ENCODE measurements around the gene GRIK1. TPM values are rescaled to one million over a fixed set of nuclear protein-coding genes. Genes with fewer than 3 reads are reported as not detected.

The GRIK1 gene
- total RNA-seq, 2 experiments from 2014 or later: not detected

GRCh38 chr21:29677326-29677725, 262.5 kb downstream of the GRIK1 start:
- H3K36me3 Mint-ChIP-seq (ENCODE audit: low read depth): no peaks in the 10 kb centered on the region
- no peak overlapping the region for H3K4me3 Mint-ChIP-seq
- H3K27me3 Mint-ChIP-seq: peaks cover 6% of the 10 kb centered on the region
- DNase-seq: no peak
- no peak overlapping the region for H3K27ac Mint-ChIP-seq
- H3K4me1 Mint-ChIP-seq: no peaks in the 10 kb centered on the region
- peaks cover 2% of the 10 kb centered on the region for H3K9me3 Mint-ChIP-seq
- ChIA-PET POLR2A (no interaction called here), CTCF (interaction anchor here (1.4 kb wide), 1 partner anchor 15 kb away, joined by 3 read pairs; no protein-coding TSS in a partner anchor)

DNA sequence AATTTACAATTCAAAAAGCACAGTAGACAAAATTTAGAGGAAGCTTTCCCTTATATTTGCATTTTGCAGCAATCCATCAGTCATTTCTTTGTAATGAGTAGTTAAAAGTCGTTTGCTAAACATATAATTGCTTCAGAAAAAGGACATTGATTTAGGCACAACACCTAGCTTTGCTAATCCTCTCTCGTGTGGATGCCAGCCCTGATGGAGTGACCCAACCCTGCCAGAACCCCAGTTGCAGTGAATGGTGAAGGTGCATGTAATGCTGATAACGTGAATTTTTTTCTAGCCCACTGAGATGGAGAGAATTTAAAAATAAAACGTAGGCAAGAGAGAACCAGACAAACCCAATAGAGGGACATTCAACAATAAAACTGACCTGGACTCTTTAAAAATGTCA, 263.4 kb downstream of the GRIK1 start:
- no peak overlapping the region for H3K27ac Mint-ChIP-seq
- H3K4me3 Mint-ChIP-seq: no peak overlapping the region
- H3K4me1 Mint-ChIP-seq: no peaks in the 10 kb centered on the region
- ChIA-PET CTCF (interaction anchor here (0.9 kb wide), 1 partner anchor 141 kb away, joined by 3 read pairs; no protein-coding TSS in a partner anchor), POLR2A (no interaction called here)
- no peaks in the 10 kb centered on the region for H3K36me3 Mint-ChIP-seq (ENCODE audit: low read depth)
- peaks cover 6% of the 10 kb centered on the region for H3K27me3 Mint-ChIP-seq
- H3K9me3 Mint-ChIP-seq: peaks cover 2% of the 10 kb centered on the region
- DNase-seq: no peak

DNA sequence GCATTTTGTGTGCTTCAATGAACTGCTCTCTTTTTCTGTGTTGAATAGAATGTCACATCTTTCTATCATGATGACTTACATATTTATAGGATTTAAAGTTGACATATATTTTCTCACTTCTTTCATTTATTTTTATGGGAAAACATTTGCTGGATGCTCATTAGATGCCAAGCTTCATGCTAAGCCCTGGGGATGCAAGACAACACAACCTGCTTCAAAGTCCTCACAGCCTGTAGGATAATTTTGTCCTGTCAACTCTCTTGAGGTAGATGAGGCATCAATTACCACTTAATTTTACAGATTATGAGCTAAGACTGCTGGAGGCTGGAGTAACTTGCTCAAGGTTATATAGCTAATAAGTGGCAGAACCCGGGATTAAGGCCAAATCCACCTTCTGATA, 264.3 kb downstream of the GRIK1 start:
- Mint-ChIP-seq H3K9me3 (peaks cover 2% of the 10 kb centered on the region), H3K36me3 (ENCODE audit: low read depth) (no peaks in the 10 kb centered on the region), H3K27me3 (peaks cover 6% of the 10 kb centered on the region), H3K4me1 (no peaks in the 10 kb centered on the region), H3K4me3 (no peak overlapping the region), H3K27ac (no peak overlapping the region)
- CTCF ChIA-PET: interaction anchor here (0.9 kb wide), 1 partner anchor 140 kb away, joined by 3 read pairs; no protein-coding TSS in a partner anchor
- POLR2A ChIA-PET: no interaction called here
- no peak for DNase-seq

DNA sequence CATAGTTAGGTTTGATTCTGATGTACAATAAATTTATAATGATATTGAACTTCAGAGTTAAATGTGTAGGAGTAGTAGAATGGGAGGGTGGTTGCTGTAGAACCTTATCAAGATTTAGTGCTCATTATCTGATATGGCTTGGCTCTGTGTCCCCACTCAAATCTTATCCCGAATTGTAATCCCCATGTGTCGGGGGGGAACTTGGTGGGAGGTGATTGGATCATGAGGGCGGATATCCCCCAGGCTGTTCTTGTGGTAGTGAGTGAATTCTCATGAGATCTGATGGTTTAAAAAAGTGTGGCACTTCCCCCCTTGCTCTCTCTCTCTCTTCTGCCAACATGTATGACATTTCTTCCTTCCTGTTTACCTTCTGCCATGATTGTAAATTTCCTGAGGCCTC, 265.5 kb downstream of the GRIK1 start:
- Mint-ChIP-seq H3K4me1 (no peaks in the 10 kb centered on the region), H3K27ac (no peak overlapping the region), H3K4me3 (no peak overlapping the region), H3K27me3 (peaks cover 6% of the 10 kb centered on the region), H3K36me3 (ENCODE audit: low read depth) (no peaks in the 10 kb centered on the region), H3K9me3 (peaks cover 2% of the 10 kb centered on the region)
- ChIA-PET POLR2A (no interaction called here), CTCF (no interaction called here)
- DNase-seq: no peak

DNA sequence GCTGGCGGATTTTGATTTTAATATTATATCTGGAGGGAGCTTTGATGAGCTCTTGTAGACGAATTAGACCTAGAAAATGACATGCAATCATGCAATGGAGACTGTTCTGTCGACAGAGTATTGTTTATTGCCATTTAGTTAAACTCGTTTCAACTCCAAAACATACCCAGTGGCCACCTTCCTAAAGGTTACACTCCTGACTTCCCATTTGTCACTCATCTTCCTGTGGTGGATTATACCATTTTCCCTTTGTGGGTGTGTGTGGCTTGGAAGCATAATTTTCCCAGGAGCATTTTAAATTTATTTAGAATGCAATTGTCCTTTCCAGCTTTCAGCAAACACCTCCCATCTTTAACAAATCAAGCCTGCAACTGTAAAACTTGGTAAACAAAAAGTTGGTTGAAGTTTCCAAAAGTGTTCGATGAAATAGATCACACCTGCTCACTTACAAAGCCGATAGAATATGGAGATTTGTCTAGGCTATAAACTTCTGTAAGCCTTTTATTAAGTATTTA, 266.6 kb downstream of the GRIK1 start:
- Mint-ChIP-seq H3K27me3 (peaks cover 7% of the 10 kb centered on the region), H3K9me3 (peaks cover 2% of the 10 kb centered on the region), H3K27ac (no peak overlapping the region), H3K36me3 (ENCODE audit: low read depth) (no peaks in the 10 kb centered on the region), H3K4me3 (no peak overlapping the region), H3K4me1 (no peaks in the 10 kb centered on the region)
- no peak for DNase-seq
- ChIA-PET POLR2A (no interaction called here), CTCF (no interaction called here)

DNA sequence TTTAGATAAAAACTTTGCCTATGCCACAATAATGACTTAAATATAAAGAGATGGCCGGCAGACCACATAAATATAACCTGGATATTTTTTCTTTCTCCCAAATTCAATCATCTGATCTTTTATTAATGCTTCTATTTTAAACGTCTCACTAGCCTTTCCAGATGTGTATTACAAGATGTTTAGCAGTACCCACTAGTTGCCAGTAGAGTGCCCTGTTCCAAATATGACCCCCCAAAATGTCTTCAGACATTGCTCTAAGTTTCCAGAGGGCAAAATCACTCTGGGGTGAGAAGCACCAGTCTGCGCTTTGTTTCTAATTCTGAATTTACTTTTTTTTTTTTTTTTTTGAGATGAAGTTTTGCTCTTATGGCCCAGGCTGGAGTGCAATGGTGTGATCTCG, 268.1 kb downstream of the GRIK1 start:
- no peak overlapping the region for H3K4me3 Mint-ChIP-seq
- CTCF ChIA-PET: interaction anchor here (0.7 kb wide), 1 partner anchor 76 kb away, joined by 4 read pairs; no protein-coding TSS in a partner anchor
- peaks cover 2% of the 10 kb centered on the region for H3K9me3 Mint-ChIP-seq
- no peaks in the 10 kb centered on the region for H3K4me1 Mint-ChIP-seq
- H3K27me3 Mint-ChIP-seq: peaks cover 16% of the 10 kb centered on the region
- H3K36me3 Mint-ChIP-seq (ENCODE audit: low read depth): no peaks in the 10 kb centered on the region
- POLR2A ChIA-PET: no interaction called here
- H3K27ac Mint-ChIP-seq: no peak overlapping the region
- DNase-seq: no peak

GRCh38 chr21:29670228-29670627, 269.6 kb downstream of the GRIK1 start:
- Mint-ChIP-seq H3K27ac (no peak overlapping the region), H3K27me3 (peaks cover 16% of the 10 kb centered on the region), H3K36me3 (ENCODE audit: low read depth) (no peaks in the 10 kb centered on the region), H3K4me3 (no peak overlapping the region), H3K9me3 (peaks cover 2% of the 10 kb centered on the region), H3K4me1 (no peaks in the 10 kb centered on the region)
- POLR2A ChIA-PET: no interaction called here
- DNase-seq: no peak
- CTCF ChIA-PET: no interaction called here

- CTCF ChIA-PET: no interaction called here
- H3K27ac Mint-ChIP-seq: no peak overlapping the region
- POLR2A ChIA-PET: no interaction called here
These were observed 270.4 kb downstream of the GRIK1 start for GRCh38 chr21:29669416-29669815.

GRCh38 chr21:29667651-29668050, 272.1 kb downstream of the GRIK1 start:
- CTCF ChIA-PET: no interaction called here
- POLR2A ChIA-PET: no interaction called here
- Mint-ChIP-seq H3K36me3 (ENCODE audit: low read depth) (no peaks in the 10 kb centered on the region), H3K4me1 (no peaks in the 10 kb centered on the region), H3K9me3 (no peaks in the 10 kb centered on the region), H3K4me3 (no peak overlapping the region), H3K27me3 (peaks cover 21% of the 10 kb centered on the region), H3K27ac (no peak overlapping the region)
- DNase-seq: no peak

More at GRCh38 chr21:29669416-29669815, 270.4 kb downstream of the GRIK1 start:
- no peaks in the 10 kb centered on the region for H3K4me1 Mint-ChIP-seq
- no peaks in the 10 kb centered on the region for H3K36me3 Mint-ChIP-seq (ENCODE audit: low read depth)
- H3K4me3 Mint-ChIP-seq: no peak overlapping the region
- no peak for DNase-seq
- peaks cover 16% of the 10 kb centered on the region for H3K27me3 Mint-ChIP-seq
- no peaks in the 10 kb centered on the region for H3K9me3 Mint-ChIP-seq

- CTCF ChIA-PET: no interaction called here
- Mint-ChIP-seq H3K4me3 (no peak overlapping the region), H3K9me3 (peaks cover 3% of the 10 kb centered on the region), H3K27me3 (peaks cover 22% of the 10 kb centered on the region), H3K4me1 (peaks cover 2% of the 10 kb centered on the region), H3K27ac (no peak overlapping the region), H3K36me3 (ENCODE audit: low read depth) (no peaks in the 10 kb centered on the region)
- POLR2A ChIA-PET: no interaction called here
- DNase-seq: no peak
These were observed 275.2 kb downstream of the GRIK1 start for GRCh38 chr21:29664615-29665014.

DNA sequence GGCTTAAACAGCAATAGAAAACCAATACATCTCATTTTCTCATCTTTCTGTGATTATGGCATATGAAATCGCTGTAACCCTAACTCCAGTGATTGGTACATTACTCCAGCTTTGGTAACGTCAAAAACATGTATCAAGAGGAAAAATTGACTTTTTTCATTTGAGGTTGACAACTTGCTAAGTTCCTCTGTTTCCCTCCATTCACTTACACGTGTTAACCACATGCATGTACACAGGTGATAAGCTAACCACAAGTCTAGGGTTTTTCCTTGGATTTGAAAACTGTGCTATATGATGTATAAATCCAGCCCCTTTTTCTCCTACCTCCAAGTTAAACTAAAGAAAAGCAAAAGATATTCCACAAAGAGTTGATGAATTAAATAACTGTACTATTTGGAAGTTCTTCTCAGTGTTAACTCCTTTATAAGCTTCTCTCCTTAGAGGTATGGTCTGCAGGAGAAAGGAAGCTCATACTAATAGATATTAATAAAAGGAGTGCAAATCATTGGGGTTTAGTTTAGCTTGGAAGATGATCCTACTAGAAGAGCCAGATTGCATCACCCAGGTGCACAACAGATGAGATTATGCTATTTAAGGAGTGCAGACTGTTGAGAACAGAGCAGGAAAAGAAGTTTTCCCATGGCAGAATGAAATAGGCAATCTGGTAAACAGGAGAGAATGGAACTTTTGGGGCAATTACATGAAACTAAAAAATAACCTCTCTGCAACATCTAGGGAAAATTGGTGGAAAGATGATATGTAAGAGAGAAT, 277.9 kb downstream of the GRIK1 start:
- POLR2A ChIA-PET: no interaction called here
- peaks cover 12% of the 10 kb centered on the region for H3K27me3 Mint-ChIP-seq
- DNase-seq: no peak
- no peak overlapping the region for H3K27ac Mint-ChIP-seq
- no peak overlapping the region for H3K4me3 Mint-ChIP-seq
- H3K36me3 Mint-ChIP-seq (ENCODE audit: low read depth): no peaks in the 10 kb centered on the region
- peaks cover 8% of the 10 kb centered on the region for H3K4me1 Mint-ChIP-seq
- H3K9me3 Mint-ChIP-seq: peaks cover 3% of the 10 kb centered on the region
- CTCF ChIA-PET: interaction anchor here (1.2 kb wide), 1 partner anchor 16 kb away, joined by 3 read pairs; no protein-coding TSS in a partner anchor

GRCh38 chr21:29660047-29660720, 279.6 kb downstream of the GRIK1 start:
- H3K27ac Mint-ChIP-seq: no peak overlapping the region
- H3K4me1 Mint-ChIP-seq: peaks cover 19% of the 10 kb centered on the region
- CTCF ChIA-PET: no interaction called here
- H3K36me3 Mint-ChIP-seq (ENCODE audit: low read depth): no peaks in the 10 kb centered on the region
- no peak for DNase-seq
- peaks cover 7% of the 10 kb centered on the region for H3K9me3 Mint-ChIP-seq
- no peak overlapping the region for H3K4me3 Mint-ChIP-seq
- POLR2A ChIA-PET: no interaction called here
- H3K27me3 Mint-ChIP-seq: peaks cover 12% of the 10 kb centered on the region

DNA sequence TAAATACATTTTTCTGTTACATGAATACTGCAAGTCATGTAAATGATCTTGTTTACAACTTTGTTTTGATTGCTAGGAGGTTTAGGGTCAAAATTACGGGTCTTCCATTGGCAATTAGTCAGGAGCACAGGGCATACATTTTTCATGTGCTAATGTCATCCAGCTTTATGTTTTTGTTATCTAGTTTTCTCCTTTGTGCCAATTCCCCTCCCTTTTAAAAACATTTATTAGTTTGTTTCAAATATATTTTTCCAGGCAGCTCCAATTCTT, 280.9 kb downstream of the GRIK1 start:
- Mint-ChIP-seq H3K4me1 (peaks cover 19% of the 10 kb centered on the region), H3K27me3 (peaks cover 7% of the 10 kb centered on the region), H3K36me3 (ENCODE audit: low read depth) (no peaks in the 10 kb centered on the region), H3K9me3 (peaks cover 7% of the 10 kb centered on the region), H3K27ac (no peak overlapping the region), H3K4me3 (no peak overlapping the region)
- ChIA-PET CTCF (no interaction called here), POLR2A (interaction anchor here (0.6 kb wide), 1 partner anchor 246 kb away, joined by 3 read pairs; no protein-coding TSS in a partner anchor)
- no peak for DNase-seq
